ENCODE results near the gene BRK1. TPM values are rescaled to one million over a fixed set of nuclear protein-coding genes. Genes with fewer than 3 reads are reported as not detected.
"Not testable (repeated sequence)": the region's sequence is repeated elsewhere in the genome, so short reads cannot be mapped to it uniquely, and the experiment has no call there.

The BRK1 gene
- 63.0 and 87.1 TPM in 2 replicates for total RNA-seq (2014; rRNA removed; shearing (Covaris generic); ENCODE audit: low replicate concordance)

DNA sequence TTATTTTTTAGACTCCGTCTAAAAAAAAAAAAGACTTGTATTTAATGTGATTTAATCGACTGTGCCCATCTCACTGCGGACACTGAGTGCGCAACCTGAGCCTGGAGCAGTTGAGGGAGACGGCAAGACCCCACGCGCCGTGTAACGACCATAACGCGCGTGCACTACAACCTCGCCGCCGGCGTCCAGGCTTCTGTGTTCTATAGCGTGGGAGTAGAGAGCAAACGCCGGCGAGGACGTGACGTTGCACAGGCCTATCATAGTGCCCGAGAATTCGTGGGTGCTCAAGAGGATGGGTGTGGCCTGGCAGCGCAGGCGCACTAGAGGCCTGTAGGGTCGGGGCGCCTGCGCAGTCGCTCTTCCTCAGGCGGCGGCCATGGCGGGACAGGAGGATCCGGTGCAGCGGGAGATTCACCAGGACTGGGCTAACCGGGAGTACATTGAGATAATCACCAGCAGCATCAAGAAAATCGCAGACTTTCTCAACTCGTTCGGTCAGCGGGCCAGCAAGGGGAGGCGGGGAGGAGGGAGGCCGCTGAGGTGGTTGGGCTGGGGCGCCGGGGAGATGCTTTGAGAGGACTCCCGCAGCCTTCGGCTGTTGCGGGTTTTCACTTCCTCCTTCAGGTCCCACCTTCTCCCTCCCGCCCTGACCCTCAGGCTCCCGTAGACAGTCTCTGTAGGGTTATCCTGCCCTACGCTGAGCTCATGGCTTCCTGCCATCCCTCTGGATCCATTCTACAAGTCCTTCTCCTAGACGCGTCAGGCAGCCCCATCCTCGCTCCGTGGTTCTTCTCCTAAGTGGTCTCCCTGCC lies at the start of gene BRK1:
BRK1 (plus strand) TSS at position 350 of the 812 bp plus-strand sequence; CDS start at position 377, 27 bp downstream.
- in situ Hi-C loops (cut with HindIII; ENCODE audit: low pct_unique_long_range_greater_than_20kb, low sequenced_read_pairs) = no loop called here
- DNase-seq (ENCODE audit: low read depth) = peak; percentile 81

DNA sequence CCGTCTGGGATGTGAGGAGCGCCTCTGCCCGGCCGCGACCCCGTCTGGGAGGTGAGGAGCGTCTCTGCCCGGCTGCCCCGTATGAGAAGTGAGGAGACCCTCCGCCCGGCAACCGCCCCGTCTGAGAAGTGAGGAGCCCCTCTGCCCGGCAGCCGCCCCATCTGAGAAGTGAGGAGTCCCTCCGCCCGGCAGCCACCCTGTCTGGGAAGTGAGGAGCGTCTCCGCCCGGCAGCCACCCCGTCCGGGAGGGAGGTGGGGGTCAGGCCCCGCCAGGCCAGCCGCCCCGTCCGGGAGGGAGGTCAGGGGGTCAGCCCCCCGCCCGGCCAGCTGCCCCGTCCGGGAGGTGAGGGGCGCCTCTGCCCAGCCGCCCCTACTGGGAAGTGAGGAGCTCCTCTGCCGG lies 45.4 kb upstream of the BRK1 start:
- DNase-seq (ENCODE audit: low read depth); in situ Hi-C loops (cut with HindIII; ENCODE audit: low pct_unique_long_range_greater_than_20kb, low sequenced_read_pairs): not testable (repeated sequence)

DNA sequence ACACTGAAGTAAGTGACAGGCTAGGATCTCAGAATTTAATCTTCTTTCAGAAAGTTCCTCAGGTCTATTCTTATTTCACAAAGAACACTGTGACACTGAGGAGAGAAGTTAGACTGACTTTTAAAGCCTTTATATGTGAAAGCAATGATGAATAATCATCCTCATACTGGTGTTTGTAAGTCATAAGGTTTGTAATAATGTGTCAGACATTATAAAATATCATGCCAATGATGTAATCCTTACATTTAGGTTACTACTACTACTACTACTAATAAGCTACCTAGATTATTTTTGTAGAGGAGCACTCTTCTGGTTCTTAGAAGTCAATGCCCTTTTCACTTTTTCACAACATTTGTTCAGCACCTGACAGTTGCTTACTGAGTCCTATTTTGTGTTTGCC lies 40.8 kb upstream of the BRK1 start:
- in situ Hi-C loops (cut with HindIII; ENCODE audit: low pct_unique_long_range_greater_than_20kb, low sequenced_read_pairs) = no loop called here
- DNase-seq (ENCODE audit: low read depth) = no peak

DNA sequence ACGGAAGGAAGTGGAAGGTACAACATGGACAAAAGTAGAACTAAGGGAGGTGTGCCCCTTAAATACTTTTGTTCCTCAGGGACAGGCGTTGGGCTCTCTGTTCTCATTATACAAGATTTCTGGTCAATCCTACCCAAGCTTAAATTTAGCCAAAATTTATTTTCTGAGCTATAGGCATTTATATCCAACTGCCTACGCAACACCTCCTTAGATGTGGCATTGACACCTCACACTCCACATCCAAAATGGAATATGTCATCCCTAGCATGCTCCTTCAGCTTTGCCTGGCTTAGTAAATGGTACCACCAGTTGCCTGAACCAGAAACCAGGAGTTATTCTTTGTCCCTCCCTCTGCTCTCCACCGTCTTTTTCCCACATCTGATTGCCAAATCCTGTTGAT lies 33.6 kb upstream of the BRK1 start:
- in situ Hi-C loops (cut with HindIII; ENCODE audit: low pct_unique_long_range_greater_than_20kb, low sequenced_read_pairs) = no loop called here
- DNase-seq (ENCODE audit: low read depth) = no peak

DNA sequence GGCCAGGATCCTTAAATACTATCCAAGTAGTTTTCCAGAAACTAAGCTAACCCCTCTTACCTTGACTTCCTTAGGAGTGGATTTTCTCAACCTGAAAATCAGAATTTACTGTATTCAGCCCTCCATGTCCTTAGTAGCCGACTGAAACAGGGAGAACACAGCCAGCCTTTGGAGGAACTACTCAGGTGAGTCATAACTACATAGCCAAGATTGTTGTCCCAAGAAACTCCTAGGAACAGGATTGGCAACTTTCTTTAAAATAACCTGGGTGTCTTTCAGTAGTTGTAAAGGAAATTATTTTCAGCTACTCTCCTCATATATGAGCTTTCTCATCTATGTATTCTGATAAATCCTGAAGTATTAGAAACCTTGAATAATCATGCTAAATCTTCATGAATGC lies 29.7 kb upstream of the BRK1 start:
- no peak for DNase-seq (ENCODE audit: low read depth)
- in situ Hi-C loops (cut with HindIII; ENCODE audit: low pct_unique_long_range_greater_than_20kb, low sequenced_read_pairs) = no loop called here

DNA sequence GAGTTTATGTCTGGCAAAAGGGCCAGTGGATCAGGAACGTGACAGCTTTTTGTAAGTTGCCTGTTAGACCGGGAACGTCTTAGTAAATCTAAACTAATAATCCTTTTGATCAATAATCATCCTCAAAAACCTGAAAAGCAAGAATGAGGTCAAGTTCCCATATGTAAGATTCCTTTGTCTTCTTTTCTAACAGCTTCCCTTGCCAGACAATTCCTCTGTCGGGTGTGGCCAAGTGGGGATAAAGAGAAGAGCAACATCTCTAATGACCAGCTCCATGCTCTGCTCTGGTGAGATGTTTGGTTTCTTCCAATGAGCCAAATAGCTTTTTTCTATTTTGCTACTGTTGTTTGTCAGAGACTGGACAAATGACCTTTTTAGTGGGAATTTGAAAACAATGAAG lies 27.2 kb upstream of the BRK1 start:
- in situ Hi-C loops (cut with HindIII; ENCODE audit: low pct_unique_long_range_greater_than_20kb, low sequenced_read_pairs) = no loop called here
- no peak for DNase-seq (ENCODE audit: low read depth)

DNA sequence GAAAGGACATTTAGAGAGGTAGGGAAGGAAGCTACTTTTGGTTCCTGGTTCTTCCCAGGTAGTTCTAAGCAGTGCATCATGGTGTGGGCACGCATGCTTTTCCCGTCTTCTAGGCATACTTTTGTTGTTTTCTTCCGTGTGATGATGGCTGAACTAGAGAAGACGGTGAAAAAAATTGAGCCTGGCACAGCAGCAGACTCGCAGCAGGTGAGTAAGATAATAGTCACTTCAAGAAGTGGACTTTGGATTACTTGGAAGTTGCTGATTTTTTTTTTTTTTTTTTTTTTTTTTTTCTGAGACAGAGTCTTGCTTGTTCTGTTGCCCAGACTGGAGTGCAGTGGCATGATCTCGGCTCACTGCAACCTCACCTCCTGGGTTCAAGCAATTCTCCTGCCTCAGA lies 25.3 kb upstream of the BRK1 start:
- DNase-seq (ENCODE audit: low read depth) = no peak
- in situ Hi-C loops (cut with HindIII; ENCODE audit: low pct_unique_long_range_greater_than_20kb, low sequenced_read_pairs) = no loop called here

DNA sequence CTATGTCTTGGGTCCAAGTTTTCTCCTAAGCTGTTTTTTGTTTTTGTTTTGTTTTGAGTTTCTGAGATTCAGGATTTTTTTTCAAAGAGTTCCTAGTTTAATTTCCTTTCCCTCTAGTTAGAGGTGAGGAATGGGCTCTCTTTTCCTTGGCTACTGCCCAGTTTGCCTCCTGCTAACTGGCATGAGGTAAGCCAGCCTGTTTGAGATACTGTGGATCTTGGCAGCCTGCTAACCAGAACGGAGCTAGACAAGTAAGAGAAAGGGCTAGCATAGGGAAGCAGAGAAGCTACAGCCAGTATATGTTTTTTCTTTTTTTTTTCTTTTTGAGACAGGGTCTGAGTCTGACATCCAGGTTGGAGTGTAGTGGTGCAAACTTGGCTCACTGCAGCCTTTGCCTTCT lies 24.7 kb upstream of the BRK1 start:
- in situ Hi-C loops (cut with HindIII; ENCODE audit: low pct_unique_long_range_greater_than_20kb, low sequenced_read_pairs); DNase-seq (ENCODE audit: low read depth): not testable (repeated sequence)

DNA sequence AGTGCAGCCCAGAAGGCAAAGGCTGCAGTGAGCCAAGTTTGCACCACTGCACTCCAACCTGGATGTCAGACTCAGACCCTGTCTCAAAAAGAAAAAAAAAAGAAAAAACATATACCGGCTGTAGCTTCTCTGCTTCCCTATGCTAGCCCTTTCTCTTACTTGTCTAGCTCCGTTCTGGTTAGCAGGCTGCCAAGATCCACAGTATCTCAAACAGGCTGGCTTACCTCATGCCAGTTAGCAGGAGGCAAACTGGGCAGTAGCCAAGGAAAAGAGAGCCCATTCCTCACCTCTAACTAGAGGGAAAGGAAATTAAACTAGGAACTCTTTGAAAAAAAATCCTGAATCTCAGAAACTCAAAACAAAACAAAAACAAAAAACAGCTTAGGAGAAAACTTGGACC lies 24.1 kb upstream of the BRK1 start:
- in situ Hi-C loops (cut with HindIII; ENCODE audit: low pct_unique_long_range_greater_than_20kb, low sequenced_read_pairs); DNase-seq (ENCODE audit: low read depth): not testable (repeated sequence)

DNA sequence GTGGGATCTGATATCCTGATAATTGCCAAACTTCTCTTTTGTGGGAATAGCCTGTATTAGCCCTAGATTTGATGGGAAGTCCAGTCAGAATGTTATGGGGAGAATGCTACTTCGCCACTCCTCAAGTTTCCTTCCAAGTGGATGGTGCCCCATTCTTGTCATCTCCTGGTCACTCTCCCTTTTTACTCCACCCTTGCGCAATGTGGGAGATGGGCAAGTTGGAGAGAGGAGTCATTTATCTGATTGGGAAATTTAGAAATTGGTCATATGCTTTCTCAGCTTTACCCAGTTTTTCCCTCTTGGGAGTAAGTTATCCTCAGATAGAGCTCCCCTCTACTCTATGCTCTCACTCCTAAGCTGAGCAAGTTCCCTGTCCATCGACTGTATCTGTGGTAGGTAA lies 21.8 kb upstream of the BRK1 start:
- in situ Hi-C loops (cut with HindIII; ENCODE audit: low pct_unique_long_range_greater_than_20kb, low sequenced_read_pairs) = no loop called here
- DNase-seq (ENCODE audit: low read depth) = no peak

DNA sequence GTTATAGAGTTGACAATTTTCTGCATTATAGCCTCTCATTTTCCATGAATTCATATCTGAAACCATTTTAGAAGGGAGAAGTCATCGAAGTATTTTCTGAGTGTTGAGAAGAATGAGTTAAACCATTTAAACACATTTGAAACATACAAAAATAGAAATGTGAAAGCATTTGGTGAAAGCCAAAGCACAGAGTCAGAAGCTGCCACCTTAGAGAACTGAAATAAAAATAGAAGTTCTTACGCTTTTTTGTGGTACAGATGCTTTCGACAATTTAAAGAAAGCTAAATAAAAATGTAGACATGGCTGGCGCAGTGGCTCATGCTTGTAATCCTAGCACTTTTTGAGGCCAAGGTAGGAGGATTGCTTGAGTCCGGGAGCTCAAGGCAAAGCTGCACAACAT lies 16.4 kb upstream of the BRK1 start:
- in situ Hi-C loops (cut with HindIII; ENCODE audit: low pct_unique_long_range_greater_than_20kb, low sequenced_read_pairs) = no loop called here
- no peak for DNase-seq (ENCODE audit: low read depth)

DNA sequence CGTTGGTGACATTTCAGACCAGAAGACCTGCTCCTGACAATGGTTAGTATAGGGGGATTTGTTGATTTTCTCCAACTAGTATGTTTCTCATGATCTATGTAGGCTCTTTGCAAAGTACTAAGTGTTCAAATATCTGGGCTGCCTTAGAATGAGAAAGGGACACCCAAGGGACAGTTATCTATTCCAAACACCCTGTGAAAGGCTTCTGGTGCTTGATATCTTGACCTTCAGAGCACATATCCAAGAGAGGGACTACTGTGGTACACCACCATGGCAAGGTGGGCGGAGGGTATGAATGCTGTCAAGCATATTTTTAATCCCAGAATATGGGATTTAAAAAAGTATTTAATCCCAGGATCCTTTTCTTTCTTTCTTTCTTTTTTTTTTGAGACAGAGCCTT lies 8.6 kb upstream of the BRK1 start:
- in situ Hi-C loops (cut with HindIII; ENCODE audit: low pct_unique_long_range_greater_than_20kb, low sequenced_read_pairs) = no loop called here
- no peak for DNase-seq (ENCODE audit: low read depth)

DNA sequence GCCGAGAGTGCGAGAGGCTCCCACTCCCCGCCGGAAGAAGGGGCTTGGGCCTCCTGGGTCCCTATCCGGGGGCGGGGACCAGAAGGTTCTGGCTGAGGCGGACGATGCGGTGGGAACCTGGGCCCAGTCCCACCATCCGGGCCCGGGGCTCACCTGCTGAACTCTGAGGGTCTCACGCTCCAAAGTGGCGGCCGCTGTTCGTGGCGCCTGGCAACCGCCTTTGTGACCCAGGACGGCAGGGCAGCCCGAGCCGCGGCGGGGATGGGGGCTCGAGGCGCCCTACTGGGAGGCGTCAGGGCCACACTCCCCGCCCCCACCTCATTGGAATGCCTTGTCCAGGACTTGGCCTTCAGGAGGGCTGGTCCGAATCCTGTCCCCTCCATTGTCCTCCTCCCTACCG lies 7.4 kb upstream of the BRK1 start, which contains the start of gene FANCD2OS:
FANCD2OS (minus strand) TSS at position 165 of the 400 bp plus-strand sequence. CDS start 3,481 bp downstream, outside the sequence.
- no peak for DNase-seq (ENCODE audit: low read depth)
- in situ Hi-C loops (cut with HindIII; ENCODE audit: low pct_unique_long_range_greater_than_20kb, low sequenced_read_pairs) = no loop called here

DNA sequence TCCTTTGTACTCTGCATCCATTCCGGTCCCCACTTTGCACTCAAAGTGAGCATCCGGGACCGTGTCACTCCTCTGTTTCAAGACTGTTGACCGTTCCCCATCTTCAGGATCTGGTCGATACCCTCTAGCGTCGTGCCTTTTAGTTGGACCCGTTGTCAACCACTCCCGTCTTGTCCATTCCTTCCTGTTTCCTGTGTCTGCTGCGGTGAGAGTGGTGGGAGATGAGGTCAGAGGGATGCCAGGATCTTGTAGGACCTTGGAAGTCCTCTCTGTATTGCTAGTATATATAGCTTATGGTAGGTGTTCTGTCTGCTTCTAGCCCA lies 624 bp downstream of the BRK1 start:
- peak; percentile 19 for DNase-seq (ENCODE audit: low read depth)
- in situ Hi-C loops (cut with HindIII; ENCODE audit: low pct_unique_long_range_greater_than_20kb, low sequenced_read_pairs) = no loop called here

DNA sequence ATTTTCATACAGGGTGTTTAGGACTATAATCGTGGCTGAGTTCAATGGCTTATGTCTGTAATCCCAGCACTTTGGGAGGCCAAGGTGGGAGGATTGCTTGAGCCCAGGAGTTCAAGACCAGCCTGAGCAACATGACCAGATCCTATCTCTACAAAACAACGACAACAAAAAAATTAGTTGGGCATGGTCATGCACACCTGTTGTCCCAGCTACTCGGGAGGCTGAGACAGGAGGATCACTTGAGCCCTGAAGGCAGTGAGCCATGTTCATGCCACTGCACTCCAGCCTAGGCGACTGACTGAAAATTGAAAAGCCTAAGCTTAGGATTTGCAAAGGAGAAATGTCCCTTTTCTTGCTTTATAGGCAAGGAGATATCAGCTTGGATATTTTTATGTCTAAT lies 1.5 kb downstream of the BRK1 start:
- DNase-seq (ENCODE audit: low read depth) = no peak
- in situ Hi-C loops (cut with HindIII; ENCODE audit: low pct_unique_long_range_greater_than_20kb, low sequenced_read_pairs) = no loop called here

DNA sequence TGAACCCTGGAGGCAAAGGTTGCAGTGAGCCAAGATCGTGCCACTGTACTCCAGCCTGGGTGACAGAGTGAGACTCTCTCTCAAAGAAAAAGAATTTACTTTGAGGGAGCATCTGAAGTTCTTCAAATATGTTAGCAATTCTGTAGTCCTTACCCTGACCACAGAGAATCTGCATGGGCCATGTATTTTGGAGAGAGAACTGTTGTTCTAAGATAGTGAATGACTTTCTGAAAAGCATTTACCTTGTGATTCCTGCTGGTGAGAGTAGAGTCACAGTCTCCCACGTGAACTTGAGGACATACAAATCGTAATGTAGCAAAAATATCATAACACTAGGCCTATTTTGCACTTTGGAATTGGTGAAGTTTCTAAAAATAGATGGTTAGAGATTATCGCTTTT lies 3.9 kb downstream of the BRK1 start:
- in situ Hi-C loops (cut with HindIII; ENCODE audit: low pct_unique_long_range_greater_than_20kb, low sequenced_read_pairs) = no loop called here
- DNase-seq (ENCODE audit: low read depth) = no peak

DNA sequence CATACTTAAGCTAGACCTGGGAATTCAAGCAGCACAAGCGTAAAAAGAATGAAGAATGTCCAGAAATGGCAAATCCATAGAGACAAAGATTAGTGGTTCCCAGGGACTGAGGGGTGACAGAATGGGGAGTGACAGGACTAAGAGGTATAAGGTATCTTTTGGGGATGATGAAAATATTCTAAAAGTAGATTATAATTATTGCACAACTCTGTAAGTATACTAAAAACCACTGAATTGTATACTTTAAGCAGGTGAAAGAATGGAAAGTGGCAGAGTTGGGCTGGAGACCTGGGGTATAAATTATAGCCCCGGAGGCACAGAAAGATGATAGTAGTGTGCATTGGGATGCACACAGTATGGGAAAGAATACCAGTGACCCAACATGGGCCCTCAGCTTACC lies 5.6 kb downstream of the BRK1 start:
- in situ Hi-C loops (cut with HindIII; ENCODE audit: low pct_unique_long_range_greater_than_20kb, low sequenced_read_pairs) = no loop called here

DNA sequence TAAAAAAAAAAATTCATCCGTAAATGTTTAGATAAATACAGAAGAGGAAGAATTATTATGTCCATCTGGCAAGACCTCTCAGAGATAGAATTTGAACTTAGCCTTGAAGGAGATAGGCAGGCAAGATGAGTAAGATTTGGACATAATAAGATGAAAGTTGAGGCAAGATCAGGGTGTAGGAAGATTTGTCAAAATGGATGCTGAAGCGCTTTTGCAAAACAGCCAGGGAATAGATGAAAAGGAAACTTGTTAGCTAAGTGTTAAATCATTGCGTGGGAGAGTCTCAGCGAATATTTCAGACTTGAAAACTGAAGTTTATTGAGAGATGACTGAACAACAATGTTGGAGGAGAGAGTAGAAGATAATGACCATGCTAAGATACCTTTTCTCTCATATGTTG lies 7.2 kb downstream of the BRK1 start:
- in situ Hi-C loops (cut with HindIII; ENCODE audit: low pct_unique_long_range_greater_than_20kb, low sequenced_read_pairs) = no loop called here
- no peak for DNase-seq (ENCODE audit: low read depth)

More for the DNA sequence above, 5.6 kb downstream of the BRK1 start:
- no peak for DNase-seq (ENCODE audit: low read depth)

DNA sequence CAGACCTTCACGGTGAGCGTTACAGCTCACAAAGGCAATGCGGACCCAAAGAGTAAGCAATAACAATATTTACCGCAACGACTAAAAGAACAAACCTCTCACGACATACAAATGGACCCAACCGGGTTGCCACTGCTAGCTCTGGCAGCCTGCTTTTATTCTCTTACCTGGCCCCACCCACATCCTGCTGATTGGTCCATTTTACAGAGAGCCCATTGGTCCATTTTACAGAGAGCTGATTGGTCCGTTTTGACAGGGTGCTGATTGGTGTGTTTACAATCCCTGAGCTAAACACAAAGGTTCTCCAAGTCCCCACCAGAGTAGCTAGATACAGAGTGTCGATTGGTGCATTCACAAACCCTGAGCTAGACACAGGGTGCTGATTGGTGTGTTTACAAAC lies 20.4 kb downstream of the BRK1 start:
- DNase-seq (ENCODE audit: low read depth); in situ Hi-C loops (cut with HindIII; ENCODE audit: low pct_unique_long_range_greater_than_20kb, low sequenced_read_pairs): not testable (repeated sequence)

DNA sequence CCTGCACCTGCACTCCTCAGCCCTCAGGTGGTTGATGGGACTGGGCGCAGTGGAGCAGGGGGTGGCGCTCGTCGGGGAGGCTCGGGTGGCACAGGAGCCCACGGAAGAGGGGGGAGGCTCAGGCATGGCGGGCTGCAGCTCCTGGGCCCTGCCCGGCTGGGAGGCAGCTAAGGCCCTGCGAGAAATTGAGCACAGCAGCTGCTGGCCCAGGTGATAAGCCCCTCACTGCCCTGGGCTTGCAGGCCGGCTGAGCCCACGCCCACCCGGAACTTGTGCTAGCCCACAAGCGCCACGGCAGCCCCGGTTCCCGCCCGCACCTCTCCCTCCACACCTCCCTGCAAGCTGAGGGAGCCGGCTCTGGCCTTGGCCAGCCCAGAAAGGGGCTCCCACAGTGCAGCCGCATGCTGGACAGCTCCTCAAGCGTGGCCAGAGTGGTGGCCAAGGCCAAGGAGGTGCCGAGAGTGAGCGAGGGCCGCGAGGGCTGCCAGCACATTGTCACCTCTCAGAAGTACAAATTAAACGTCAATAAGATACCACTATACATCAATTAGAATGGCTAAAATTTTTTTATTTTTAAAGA lies 21.0 kb downstream of the BRK1 start:
- DNase-seq (ENCODE audit: low read depth) = no peak
- in situ Hi-C loops (cut with HindIII; ENCODE audit: low pct_unique_long_range_greater_than_20kb, low sequenced_read_pairs) = no loop called here
